ENCODE measurements around the gene TRAPPC13. TPM values are rescaled to one million over a fixed set of nuclear protein-coding genes. Genes with fewer than 3 reads are reported as not detected.
"Not testable (repeated sequence)": the region's sequence is repeated elsewhere in the genome, so short reads cannot be mapped to it uniquely, and the experiment has no call there.

The TRAPPC13 gene, protein sequence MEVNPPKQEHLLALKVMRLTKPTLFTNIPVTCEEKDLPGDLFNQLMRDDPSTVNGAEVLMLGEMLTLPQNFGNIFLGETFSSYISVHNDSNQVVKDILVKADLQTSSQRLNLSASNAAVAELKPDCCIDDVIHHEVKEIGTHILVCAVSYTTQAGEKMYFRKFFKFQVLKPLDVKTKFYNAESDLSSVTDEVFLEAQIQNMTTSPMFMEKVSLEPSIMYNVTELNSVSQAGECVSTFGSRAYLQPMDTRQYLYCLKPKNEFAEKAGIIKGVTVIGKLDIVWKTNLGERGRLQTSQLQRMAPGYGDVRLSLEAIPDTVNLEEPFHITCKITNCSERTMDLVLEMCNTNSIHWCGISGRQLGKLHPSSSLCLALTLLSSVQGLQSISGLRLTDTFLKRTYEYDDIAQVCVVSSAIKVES
- 29.3 and 38.2 TPM in 2 replicates for total RNA-seq

DNA sequence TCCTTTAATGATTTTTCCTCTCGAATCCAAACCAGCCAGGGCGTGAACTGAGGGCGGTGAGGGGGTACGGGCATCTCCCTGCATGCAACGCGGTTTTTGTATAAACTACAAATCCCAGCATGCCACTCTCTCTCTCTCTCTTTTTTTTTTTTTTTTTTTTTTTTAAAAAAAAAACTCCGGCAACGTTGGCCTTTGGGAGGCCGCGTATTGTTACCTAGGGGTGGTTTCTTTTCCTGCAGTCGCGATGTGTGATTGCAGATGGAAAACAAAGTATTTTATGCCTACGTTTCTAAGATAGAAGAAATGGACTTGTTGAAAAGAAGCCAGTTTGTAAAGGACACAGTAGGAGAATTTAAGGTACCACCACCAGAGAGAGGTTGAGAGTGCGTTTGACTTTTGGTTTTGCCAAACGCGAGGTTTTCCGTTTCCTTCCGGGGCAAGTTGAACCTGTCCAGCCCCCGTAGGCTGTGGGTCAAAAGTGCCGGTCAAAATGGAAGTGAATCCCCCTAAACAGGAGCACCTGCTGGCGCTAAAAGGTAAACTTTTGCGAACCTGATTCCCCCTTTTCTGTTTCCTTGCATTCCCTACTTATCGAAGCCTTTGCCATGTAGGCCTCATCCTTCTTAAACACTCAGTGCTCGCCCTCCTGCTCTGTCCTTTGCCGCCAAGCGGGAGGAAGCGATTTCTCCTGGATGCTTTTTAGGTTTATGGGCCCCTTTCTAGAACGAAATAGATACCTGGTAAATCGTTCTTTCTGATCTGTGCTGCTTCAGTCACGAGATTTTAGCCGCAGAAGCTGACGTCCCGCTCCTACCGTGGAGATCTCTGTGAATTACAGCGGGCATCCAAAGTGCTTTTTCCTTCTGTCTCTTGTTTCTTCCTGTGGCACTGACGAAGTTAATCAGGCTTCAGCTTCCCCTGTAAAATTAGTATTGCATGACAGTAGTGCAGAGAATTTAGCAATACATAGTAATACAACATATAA, at the start of gene TRAPPC13, which contains the start of gene SHLD3:
Gene TRAPPC13, plus strand, starts transcription at position 457 of the 985 bp plus-strand sequence. Its CDS starts 34 bp downstream, at position 491.
Gene SHLD3, plus strand, starts transcription at position 457 of the 985 bp plus-strand sequence. CDS start 4,561 bp downstream, outside the sequence.
- DNase-seq (ENCODE audit: low read depth) = peak; percentile 88

DNA sequence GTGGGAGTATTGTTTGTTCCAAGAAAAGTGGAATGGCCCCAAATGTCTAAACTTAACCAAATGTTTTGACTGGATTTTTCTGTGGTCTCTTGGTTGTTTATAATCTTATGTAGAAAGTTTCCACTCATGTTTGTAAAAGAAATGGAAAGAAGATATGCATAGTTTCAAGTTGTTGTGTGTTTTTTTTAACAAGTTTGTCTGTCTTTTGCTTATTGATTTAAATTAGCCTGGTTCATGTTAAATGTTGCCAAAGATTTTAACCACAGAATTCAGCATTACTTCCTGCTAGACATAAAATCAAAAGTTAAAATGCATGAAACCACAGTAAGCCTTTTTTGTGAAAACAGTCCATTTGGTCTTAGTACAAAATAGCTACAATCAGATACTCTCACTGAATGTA, 47.7 kb upstream of the TRAPPC13 start:
- DNase-seq (ENCODE audit: low read depth) = no peak

DNA sequence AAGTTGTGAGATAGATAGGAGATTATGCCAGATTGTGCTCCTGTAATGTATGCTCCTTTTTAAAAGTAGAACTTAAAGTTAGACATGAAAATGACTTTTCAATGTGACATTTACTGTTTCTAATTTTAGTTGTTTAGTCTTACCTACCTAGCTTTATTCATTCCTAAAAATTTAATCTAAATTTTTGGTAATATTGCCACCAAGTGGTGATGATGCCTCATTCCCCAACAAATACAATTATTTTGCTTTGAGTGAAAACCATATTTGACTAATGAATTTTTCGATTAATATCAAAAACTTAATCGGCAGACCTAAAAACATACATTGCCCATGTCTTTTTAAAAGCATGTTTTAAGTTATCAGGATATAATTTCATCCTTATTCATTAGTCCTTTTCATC, 36.1 kb upstream of the TRAPPC13 start:
- DNase-seq (ENCODE audit: low read depth) = no peak

DNA sequence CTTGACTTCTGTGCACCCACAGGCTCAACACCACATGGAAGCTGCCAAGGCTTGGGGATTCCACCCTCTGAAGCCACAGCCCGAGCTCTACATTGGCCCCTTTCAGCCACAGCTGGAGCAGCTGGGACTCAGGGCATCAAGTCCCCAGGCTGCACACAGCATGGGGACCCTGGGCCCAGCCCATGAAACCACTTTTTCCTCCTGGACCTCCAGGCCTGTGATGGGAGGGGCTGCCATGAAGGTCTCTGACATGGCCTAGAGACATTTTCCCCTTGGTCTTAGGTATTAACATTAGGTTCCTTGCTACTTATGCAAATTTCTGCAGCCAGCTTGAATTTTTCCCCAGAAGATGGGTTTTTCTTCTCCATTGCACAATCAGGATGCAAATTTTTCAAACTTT, 23.1 kb upstream of the TRAPPC13 start:
- not testable (repeated sequence) for DNase-seq (ENCODE audit: low read depth)

DNA sequence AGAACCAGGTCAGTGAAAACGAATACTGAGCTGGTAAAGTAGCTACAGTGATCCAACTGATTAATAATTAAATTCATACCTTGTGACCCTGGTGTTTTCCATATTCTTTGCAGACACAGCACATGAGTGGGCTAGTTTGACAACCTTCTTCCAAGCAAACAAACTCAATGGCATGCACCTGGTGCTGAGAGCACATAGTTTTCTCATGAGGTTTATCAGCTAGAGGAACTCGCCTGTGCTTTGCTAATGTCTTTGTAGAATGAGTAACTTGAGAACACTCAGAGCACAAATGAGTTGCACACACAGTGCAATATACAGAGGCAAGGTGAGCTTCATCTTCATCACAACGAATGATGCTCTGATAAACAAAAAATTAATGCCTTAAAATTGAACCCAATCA, 13.3 kb upstream of the TRAPPC13 start:
- DNase-seq (ENCODE audit: low read depth) = peak; percentile 98

DNA sequence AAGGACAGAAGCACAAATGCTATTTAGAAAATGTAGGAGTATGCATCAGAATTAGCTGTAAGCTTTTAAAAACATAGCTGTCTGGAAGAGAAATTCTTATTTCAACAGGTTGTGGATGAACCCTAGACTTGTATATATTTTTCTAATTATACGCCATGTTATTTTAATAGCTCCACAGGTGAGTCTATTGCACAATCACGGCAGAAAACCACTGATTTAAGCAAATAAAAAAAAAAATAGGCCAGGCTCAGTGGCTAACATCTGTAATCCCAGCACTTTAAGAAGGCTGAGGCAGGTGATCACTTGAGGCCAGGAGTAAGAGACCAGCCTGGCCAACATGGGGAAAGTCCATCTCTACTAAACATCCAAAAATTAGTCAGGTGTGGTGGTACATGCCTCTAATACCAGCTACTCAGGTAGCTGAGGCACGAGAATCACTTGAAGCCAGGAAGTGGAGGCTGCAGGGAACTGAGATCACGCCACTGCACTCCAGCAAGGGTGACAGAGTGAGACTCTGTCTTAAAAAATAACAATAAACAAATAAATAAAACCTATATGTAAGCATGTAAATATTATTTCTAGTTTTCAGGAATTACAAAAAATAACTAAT, 12.4 kb upstream of the TRAPPC13 start:
- no peak for DNase-seq (ENCODE audit: low read depth)

DNA sequence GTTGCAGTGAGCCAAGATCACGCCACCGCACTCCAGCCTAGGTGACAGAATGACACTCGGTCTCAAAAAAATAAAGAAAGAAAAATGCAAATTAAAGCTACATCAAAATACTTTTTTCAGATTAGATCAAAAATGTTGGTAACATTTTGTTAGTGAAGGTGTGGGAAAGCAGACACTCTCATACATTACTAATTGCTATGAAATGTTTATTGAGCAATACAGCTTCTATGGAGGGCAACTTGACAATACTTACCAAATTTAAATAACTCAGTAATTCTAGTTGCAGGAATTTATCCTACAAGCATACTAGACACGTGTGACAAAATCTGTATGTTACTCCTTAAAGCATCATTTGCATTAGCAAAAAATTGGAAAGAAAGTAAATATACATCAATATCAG, 4.8 kb upstream of the TRAPPC13 start:
- peak; percentile 25 for DNase-seq (ENCODE audit: low read depth)

DNA sequence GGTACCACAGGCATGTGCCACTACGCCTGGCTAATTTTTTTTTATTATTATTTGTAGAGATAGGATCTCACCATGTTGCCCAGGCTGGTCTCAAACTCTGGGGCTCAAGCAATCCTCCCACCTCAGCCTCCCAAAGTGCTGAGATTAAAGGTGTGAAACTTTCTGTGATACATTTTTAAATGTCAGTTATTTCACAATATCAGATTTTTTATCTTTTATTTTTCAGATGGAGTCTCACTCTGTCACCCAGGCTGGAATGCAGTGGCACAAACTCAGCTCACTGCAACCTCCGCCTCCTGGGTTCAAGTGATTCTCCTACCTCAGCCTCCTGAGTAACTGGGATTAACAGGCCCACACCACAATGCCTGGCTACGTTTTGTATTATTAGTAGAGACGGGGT, 2.9 kb upstream of the TRAPPC13 start:
- DNase-seq (ENCODE audit: low read depth) = not testable (repeated sequence)

DNA sequence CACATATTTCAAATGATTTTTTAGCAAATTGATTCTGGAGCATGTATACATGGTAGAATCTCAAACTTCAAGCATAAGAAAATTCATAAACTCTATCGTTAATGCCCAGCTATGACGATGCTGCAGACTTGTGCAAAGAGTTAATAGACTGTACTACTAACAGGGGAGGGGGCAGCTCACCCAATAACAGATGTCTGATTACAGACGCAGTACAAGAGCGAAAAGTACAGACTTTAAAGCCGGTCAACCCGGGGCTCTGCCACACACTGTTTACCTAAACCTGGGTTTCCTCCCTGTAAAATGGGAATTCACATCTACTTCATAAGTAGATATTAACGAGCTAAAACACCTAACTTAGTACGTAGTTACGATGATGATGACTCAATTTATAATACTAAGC, 1.3 kb upstream of the TRAPPC13 start:
- DNase-seq (ENCODE audit: low read depth) = no peak

DNA sequence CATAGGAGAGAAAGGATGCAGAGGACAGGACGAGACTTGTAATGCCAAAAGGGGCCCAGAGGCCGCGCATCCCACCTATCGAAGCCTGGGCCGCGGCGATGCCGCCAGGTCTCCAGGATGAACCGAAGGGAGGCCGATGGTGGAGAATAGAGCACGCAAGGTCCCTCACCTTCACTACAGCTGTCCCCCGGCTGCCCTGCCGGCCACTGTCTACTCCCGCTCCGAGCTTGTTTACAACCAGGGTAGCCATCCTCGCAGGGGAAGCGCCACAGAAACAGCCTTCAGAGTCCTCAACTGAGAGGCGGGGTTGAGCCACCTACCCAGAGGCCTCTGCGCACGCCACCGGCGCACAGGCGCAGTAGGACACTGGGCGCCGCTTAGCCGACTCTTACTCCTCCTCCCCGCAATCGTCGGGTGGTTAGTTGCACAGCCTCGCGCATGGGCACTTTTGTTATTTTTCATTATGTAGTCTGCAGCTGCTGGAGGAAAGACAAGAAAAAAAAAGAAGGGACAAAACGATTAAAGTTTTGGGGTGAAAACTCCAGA, 729 bp upstream of the TRAPPC13 start, which contains the start of gene TRIM23:
Gene TRIM23, minus strand, starts transcription at position 309 of the 546 bp plus-strand sequence. Its CDS starts 59 bp downstream, at position 250.
- DNase-seq (ENCODE audit: low read depth) = peak; percentile 84

DNA sequence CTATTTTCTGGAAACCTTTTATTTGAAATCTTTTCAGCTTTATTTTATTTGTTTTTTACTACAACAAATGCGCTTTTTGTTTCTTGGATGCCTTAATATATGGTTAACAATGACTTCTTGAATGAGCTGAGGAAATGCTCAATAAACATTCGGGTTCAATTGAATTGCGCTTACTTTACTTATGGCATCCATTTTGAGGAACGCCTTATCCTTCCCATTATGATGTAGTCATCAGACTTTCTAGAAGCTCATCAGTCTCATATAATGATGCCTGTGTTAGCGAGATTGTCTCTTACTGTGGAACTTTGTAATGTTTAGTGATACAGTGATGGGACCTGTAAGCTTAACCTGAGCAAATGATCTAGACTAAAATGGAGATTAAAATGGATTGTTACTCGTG, 916 bp downstream of the TRAPPC13 start:
- DNase-seq (ENCODE audit: low read depth) = peak; percentile 3

DNA sequence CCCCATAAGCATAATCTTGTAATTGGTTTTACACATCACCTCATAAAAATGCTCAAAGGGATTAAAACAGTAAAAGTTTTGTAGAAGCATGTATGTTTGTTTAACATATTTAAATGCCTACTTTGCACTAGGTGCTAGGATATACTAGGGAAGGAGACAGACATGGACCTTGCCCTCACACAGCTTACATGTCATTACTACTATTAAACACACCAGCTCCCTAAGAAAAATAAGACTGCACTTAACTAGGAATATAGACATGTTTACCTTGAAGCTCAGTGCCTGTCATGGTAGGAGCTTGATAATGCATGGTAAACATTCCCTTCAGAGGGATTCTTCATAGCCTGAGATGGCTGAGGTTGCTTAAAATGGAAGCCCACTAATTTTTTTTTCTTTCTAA, 6.2 kb downstream of the TRAPPC13 start:
- DNase-seq (ENCODE audit: low read depth) = no peak

DNA sequence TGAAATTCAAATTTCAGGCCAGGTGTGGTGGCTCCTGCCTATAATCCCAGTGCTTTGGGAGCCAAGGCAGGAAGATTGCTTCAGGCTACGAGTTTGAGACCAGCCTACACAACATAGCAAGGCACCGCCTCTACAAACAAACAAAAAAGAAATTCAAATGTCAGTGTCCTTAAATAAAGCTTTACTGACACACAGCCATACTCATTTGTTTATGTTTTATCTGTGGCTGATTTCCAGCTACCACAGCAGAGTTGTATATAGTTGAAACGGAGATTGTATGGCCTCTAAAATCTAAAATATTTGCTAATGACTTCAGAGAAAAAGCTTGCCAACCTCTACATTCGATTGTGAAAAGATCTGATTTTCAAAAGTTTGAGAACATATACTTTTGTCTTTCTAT, 15.4 kb downstream of the TRAPPC13 start:
- no peak for DNase-seq (ENCODE audit: low read depth)

DNA sequence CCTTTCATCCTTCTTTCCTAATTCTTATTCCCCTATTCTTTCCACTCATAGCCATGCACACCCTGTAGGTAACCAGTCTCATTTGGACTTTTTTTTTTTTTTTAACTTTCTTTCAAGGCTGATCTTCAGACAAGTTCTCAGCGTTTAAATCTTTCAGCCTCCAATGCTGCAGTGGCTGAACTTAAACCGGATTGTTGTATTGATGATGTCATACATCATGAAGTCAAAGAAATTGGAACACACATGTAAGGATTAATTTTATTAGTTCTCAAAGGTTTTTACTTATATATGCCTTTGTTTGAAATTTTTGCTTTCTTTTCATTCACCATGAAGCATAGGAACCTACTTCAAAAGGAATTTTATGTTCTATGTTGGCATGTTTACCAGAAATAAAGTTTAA, 22.1 kb downstream of the TRAPPC13 start:
- no peak for DNase-seq (ENCODE audit: low read depth)

DNA sequence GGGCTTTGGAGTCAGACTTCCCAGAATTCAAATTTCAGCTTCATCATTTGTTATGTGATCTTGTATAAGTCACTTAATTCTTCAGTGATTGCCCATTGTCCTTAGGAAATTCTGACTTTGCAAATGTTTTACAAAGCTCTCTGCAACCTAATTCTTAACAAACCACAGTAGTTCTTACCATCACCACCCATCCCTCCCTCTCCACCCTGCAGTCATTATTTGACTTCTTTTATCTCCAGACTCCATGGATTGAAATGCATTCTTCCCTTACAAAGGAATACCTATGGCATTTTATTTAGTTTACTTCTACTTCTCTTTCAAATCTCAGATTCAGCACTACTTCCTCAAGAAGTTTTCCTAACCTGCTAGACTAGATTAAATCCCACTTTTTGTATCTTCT, 23.1 kb downstream of the TRAPPC13 start:
- peak; percentile 22 for DNase-seq (ENCODE audit: low read depth)

DNA sequence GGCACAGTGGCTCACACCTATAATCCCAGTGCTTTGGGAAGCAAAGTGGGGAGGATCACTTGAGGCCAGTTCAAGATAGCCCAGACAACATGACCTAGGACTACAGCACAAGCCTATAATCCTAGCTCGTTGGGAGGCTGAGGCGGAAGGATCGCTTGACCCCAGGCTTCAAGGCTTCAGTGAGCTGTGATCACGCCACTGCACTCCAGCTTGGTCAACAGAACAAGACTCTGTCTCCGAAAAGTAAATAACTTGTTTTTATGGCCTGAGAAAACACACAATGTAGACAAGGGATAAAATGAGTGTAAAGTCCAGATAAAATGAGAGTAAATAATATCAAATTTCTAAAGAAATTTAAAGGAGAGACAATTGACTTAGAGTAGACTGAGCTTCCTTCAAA, 26.3 kb downstream of the TRAPPC13 start:
- DNase-seq (ENCODE audit: low read depth) = no peak

DNA sequence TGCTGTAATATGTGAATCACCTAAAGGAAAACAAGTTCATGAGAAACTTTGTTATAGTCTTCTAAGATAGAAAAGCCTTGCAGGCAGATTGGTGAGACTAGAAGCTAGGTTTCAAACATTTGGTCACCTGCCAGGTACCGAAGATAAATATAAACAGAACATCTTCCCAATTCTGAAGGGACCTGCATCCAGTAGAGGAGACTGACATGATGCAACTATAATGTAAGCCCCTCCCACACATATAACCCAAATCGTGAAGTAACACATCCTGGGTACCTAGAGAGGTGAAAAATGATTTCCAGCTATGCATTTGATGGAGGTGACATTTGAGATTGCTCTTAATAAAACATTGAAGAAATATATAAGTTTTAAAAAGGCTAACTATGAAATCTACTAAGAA, 29.9 kb downstream of the TRAPPC13 start:
- no peak for DNase-seq (ENCODE audit: low read depth)

DNA sequence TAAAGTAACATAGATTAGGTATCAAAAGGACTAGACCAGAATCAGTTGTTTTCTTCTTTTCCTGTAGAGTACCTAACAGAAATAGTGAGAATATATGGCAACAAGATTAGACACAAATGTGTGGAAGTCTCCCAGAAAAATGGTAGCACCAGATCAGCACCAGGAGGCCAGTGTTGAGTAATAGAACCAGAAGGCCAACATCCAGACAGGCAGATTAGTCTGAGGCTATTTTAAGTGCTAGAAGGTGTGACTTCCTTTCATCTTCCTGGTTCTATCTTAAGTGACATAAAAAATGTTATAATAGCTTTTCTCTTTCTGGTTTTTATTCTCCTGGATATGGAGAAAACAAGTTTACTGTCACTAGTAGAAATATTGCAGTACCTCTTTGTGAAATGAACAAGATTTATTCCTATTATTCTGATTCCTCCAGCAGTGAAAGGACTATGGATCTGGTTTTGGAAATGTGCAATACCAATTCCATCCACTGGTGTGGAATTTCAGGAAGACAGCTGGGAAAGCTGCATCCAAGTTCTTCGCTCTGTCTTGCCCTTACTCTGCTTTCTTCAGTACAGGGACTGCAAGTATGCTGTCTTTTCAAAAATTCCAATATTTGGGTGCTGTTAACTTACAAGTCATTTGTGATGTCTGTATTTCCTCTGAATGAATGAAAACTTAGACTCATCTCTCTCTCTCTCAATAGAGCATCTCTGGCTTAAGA, 39.1 kb downstream of the TRAPPC13 start:
- peak; percentile 9 for DNase-seq (ENCODE audit: low read depth)

DNA sequence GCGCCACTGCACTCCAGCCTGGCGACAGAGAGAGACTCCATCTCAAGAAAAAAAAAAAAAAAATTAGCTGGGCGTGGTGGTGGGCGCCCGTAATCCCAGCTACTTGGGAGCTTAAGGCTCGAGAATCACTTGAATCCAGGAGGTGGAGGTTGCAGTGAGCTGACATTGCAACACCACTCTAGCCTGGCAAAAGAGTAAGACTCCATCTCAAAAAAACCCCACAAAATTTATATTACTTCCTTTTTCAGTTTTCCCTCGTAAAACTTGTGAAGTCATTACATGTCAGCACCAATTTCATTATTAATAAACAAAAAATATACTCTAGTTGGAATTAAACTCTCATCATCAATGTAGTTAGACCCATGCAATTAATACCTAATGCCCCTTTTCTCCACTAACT, 43.9 kb downstream of the TRAPPC13 start:
- no peak for DNase-seq (ENCODE audit: low read depth)

DNA sequence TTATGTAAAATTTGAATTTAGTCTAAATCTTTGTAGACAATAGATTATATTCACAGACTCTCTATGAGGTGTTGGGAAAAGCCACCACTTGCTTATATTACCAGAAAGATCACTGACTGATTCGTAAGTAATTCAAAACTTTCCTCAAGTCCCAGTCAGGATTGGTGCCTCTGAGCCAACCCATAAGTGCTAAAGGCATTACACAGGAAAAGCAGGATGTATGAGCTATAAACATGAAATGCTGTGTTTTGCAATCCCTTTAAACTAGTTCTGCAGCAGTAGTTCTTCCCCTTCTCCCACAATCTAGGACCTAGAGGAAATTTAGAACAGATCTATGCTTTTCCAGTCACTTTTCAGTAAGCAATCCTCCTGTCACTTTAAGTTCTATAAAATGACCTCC, 48.0 kb downstream of the TRAPPC13 start:
- DNase-seq (ENCODE audit: low read depth) = peak; percentile 34

DNA sequence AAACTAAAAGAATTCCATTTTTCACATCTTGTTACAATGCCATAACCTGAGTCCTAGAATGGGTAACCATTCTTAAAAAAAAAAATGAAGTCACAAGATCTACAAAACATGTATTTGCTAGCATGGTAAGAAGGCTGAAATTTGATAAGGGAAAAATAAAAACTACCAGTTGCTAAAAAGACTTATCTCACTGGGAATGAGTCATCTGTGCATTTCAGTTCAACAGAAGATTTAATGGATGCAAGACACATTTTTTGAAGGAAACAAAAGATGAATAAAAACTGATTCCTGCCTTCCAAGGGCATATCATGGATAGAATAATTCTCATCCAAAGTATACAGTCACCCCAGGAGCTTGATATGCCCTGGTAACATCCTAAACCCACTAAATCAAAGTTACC, 49.9 kb downstream of the TRAPPC13 start:
- DNase-seq (ENCODE audit: low read depth) = no peak
